Esophagus mucosa (tissue), 1 donor: ENCODE measurements around the gene SGIP1. TPM values are rescaled to one million over a fixed set of nuclear protein-coding genes. Genes with fewer than 3 reads are reported as not detected.
"Not testable (repeated sequence)": the region's sequence is repeated elsewhere in the genome, so short reads cannot be mapped to it uniquely, and the experiment has no call there.

Experiments
- ATAC-seq: fragments of 200-7000 bp; cut with Tn5 transposase; one replicate; pipeline ENCODE4 v1.9.1; 2020
- total RNA-seq: library from RNA; stranded (reverse); gene quantifications from one replicate; pipeline ENCODE4 v1.2.4, GENCODE V29; 2023
- donor health status: DM: yes; HTN: yes; CAD: no.

Gene SGIP1
- total RNA-seq, 1 donor from 2014 or later = 1.4 TPM

GRCh38 chr1:66777831-66778230, 243.9 kb downstream of the SGIP1 start:
- no peak for ATAC-seq

GRCh38 chr1:66778266-66778665, 244.3 kb downstream of the SGIP1 start:
- ATAC-seq = no peak

GRCh38 chr1:66778969-66779368, 245.0 kb downstream of the SGIP1 start:
- no peak for ATAC-seq

GRCh38 chr1:66779475-66780078, 245.6 kb downstream of the SGIP1 start:
- no peak for ATAC-seq

GRCh38 chr1:66785800-66786199, 251.8 kb downstream of the SGIP1 start:
- not testable (repeated sequence) for ATAC-seq

- ATAC-seq = no peak
Measured at GRCh38 chr1:66787641-66788040, 253.7 kb downstream of the SGIP1 start.

GRCh38 chr1:66788231-66788939, 254.4 kb downstream of the SGIP1 start:
- ATAC-seq = peak; percentile 77

- ATAC-seq = no peak
Measured at GRCh38 chr1:66791621-66792610, 258.0 kb downstream of the SGIP1 start.

GRCh38 chr1:66795839-66796238, 261.9 kb downstream of the SGIP1 start:
- not testable (repeated sequence) for ATAC-seq

Other genes starting within 250 kb of the SGIP1 start
- not detected for gene DYNLT5, start 218.3 kb downstream of the SGIP1 start, total RNA-seq